ENCODE data around the gene ABCA1.

The ABCA1 gene

DNA sequence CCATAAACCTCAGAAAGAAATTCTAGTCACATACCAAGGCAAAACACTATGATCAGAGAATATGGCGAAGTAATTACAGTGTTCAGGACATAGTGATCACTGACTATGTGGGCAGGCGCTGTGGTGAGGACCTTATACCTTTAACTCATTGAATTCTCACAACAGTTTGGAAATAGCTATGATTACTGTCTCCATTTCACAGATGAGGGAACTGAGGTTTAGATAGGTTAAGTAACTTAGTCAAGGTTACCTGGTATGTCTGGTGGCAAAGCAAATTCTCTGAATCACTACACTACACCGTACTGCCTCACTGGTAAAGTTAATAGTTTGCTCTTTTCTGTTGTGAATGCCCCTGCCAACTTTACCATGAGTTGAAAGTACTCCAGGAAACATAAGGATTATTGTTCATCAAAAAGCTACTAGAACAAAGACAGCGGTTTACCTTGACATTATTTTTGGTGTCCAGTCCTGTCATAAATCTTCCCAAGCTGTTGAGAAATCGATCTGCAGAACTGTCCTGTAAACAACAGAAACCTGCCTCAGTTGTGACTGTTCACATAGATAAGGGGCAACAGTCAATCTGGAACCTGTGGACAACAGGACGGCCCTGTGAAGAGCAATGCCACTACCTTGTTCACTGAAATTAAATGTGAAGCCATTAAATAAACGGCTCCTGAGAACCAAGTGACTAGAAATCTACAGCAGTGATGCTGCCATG, 127.7 kb downstream of the ABCA1 start:
- no peak for DNase-seq (ENCODE audit: low read depth in 2 of 2)

- no peak for DNase-seq (ENCODE audit: low read depth in 2 of 2)
These were observed 129.6 kb downstream of the ABCA1 start for GRCh38 chr9:104798209-104798995.

DNA sequence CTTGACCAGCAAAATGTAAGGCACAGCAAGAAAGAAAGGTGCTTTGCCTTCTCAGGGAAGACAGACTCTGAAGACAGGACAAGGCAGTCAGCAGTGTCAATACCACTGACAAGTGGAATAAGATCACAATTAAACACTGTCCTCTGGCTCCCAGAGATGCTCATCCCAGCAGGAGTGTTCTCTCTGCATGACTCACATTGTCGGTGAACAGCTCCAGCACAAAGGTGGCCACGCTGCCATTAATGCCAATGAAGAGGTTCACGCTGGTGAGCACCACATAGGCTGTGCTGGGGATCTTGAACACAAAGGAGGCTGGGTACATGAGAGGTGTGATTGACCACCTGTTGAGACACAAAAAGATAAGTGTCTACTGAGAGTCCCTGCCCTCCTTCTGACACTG, 132.1 kb downstream of the ABCA1 start:
- no peak for DNase-seq (ENCODE audit: low read depth in 2 of 2)

DNA sequence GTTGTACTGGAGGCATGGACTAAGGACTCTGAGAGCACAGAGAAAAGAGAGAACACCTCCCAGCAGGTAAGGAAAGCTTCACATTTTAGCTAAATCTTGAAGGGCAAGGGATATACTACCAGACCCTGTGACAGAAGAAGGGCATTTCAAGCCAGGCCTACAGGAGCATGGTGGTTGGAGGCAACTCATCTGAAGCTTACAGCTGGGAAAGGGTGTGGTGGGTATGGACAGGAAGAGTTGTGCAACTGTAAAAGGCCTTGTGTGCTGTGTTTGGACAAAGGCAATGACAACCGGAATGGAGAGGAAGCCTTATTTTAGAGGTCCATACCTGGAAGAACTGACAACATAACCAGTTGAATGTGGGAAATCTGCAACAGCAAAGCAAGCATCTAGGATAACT, 132.9 kb downstream of the ABCA1 start:
- DNase-seq (ENCODE audit: low read depth in 2 of 2), result no peak

DNA sequence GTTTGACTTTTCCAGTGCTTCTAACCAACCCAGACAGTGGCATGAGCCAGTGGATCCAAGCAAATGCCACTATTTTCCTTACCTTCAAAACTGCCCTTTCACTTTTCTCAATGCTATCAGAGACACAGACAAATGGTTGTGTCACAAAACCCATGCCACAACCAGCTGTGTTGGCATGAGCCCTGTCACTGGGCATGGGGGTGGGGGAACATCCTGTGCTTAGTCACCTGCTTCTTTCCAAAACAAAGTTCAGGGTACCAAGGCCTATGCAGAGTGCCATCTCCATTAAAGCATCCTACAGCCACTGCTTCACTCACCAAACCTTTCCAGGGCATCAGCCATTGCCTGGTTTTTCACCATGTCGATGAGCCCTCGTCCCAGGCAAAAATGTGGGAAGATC, 133.9 kb downstream of the ABCA1 start:
- DNase-seq (ENCODE audit: low read depth in 2 of 2), result no peak

DNA sequence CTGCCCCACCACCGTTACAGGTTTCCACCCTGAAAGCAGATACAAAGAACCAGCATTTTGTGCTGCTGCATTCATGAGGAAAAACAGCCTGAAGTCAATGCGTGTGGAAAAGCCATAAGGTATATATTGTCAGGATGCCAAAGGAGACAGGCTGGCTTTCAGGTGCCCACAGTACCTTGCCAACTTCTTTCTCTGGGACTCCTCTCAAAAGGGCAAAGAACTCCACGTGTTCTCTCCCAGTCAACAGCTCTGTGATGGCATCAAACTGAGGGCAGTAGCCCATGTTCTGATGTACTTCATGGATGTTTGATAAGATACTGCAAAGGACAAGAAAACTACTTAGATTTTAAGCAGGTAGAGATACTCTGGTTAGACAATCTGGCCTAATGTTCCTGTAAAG, 139.7 kb downstream of the ABCA1 start:
- DNase-seq (ENCODE audit: low read depth in 2 of 2), result no peak

- no peak for DNase-seq (ENCODE audit: low read depth in 2 of 2)
These were observed 140.5 kb downstream of the ABCA1 start for GRCh38 chr9:104787306-104788015.

DNA sequence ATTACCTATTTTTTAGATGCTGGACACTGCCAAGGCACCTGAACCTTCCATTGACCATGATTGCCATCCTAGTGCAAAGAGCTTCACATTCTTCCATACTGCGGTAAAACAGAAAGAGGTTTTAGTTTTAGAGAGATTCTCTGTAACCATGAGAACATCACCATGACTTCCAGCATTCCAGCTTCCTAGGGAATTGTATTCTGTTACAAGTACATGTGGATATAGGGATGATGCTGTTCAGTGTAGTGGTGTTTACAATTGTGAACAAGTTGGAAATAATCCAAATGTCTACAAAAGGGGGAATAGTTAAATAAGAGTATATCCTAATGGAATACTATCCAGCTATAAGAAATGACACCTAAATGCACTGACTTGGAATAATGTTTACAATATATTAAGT, 141.7 kb downstream of the ABCA1 start:
- no peak for DNase-seq (ENCODE audit: low read depth in 2 of 2)

- no peak for DNase-seq (ENCODE audit: low read depth in 2 of 2)
These were observed 143.9 kb downstream of the ABCA1 start for GRCh38 chr9:104784098-104784497.

- no peak for DNase-seq (ENCODE audit: low read depth in 2 of 2)
These were observed 144.4 kb downstream of the ABCA1 start for GRCh38 chr9:104783588-104783987.

DNA sequence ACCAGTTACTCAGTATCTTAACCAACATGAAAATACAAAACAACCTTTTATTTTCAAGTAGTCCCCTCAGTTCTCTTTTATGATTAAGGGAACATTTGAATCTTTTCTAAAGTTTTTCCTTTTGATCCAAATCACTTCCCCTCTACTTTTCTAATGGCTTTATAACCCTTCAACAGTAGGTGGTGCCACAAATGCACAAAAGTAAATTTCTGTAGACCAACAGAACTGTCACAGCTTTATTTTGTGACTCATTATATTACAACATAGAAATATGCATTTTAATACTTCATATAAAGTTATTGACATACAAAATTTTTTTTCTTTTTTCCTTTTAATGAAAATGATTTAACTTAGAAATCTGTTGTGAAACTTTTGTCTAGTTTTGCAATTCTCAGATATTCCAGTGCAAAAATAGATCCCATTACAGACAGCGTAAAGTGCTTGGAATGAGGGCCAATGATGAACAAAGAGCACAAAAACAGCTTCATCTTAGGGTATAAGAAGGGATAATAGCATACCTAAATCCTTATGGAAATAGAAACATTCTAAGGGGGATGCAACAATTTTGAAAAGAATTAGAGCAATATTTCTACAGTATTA, 147.1 kb downstream of the ABCA1 start:
- DNase-seq (ENCODE audit: low read depth in 2 of 2), result no peak

DNA sequence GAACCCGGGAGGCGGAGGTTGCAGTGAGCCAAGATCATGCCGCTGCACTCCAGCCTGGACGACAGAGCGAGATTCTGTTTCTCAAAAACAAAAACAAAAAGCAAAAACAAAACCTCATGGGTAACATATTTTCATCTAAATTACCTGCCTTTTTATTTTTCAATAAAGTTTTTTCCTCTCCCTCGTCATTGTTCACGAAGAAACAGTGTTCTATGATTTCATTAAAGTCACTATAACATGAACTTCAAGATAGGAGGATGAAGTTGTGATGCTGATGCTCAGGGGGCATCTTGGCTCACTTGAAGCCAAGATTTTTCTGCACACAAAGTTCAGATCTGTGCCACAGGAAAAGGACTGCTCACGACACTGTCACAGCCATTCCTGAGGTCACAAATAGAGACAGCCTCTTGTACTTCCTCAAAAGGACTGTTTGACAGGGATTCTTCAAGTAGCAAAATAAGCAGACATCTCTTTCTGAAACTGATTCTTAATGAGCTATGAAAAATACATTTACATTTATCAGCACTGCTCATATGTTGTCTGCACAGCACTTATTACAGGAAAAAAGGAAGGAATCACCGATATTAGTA, 147.9 kb downstream of the ABCA1 start:
- no peak for DNase-seq (ENCODE audit: low read depth in 2 of 2)

GRCh38 chr9:104779334-104779733, 148.6 kb downstream of the ABCA1 start:
- DNase-seq (ENCODE audit: low read depth in 2 of 2), result no peak

DNA sequence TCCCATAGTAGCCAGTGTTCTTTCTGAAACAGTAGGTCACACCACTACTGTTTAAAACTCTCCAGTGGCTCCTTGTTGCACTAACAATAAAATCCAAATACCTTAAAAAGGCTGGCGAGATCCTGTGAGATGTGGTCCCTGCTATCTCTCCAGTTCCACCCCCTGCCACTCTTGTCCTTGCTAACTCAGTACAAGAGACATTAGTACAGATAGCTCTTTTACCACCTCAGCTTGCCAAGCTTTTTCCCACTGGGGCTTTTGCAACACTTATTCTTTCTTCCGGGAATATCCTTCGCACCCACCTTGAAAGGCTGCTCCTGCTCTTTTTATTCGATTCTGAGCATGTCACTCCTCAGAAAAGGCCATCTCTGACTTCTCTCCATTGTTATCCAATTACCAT, 149.2 kb downstream of the ABCA1 start:
- DNase-seq (ENCODE audit: low read depth in 2 of 2), result no peak

DNA sequence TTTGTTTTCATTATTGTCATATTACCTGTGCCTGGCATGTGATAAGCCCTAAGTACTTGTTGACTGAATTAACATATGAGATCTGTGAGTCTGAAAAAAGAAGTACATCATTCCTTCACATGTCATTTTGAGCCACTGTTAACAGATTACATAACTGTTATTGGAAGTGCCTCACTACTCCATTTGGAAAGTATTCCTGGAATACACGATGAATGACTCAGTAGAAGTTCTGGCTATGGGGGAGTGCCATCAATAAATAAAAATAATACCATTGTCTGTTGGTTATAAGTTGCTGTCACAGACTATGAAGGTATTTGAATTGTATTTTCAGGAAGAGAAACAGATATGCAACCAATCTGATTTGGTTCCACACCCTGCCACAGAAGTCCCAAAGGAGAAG, 151.2 kb downstream of the ABCA1 start:
- DNase-seq (ENCODE audit: low read depth in 2 of 2), result no peak

DNA sequence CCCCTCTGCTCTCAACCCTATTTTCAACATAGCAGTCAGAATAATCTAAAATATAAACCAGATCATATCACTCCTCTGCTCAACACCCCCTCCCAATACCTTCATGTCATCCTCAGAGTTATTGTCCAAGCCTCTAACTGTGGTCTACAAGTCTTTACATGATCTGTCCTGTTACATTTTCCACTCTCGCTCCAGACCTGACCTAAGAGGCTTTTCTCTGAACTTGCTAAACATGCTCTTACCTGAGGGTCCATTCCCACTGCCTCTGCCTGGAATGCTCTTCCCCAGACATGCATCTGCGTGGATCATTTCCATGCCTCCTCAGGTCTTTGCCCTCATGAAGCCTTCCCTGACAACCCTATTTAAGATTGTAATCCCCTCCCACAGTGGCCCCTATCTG, 152.0 kb downstream of the ABCA1 start:
- DNase-seq (ENCODE audit: low read depth in 2 of 2), result no peak

- no peak for DNase-seq (ENCODE audit: low read depth in 2 of 2)
These were observed 152.4 kb downstream of the ABCA1 start for GRCh38 chr9:104775574-104775936.

DNA sequence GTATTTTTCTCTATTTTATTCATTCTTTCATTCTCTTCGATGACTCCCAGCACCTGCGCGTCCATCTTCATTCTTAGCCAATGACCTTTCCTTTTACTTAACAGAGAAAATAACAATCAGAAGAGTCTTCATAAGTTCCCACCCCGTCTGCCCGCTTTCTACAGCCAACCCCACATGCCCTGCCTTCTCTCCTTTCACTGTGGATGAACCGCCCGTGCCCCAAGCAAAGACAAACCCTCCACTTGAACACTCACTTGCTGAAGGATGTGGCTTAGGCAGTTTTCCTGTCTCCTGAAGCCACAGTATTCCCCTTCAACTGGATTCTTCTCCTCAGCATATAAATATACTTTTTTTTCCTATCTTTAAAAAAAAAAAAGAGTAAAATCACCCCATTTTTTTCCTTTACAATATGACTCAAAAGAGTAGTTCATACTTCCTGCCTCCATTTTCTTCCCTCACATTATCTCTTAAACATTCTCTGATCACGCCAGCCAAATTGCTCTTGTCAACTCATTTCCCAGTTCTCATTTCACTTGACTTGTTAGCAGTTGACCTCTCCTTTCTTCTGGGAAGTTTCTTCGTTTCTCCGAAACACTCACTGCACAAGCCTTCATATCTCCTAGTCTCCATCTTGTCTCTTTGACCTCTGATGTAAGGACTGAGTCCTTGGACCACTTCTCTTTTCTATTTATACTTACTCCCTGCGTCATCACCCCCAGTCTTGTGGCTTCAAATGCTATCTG, 153.0 kb downstream of the ABCA1 start:
- no peak for DNase-seq (ENCODE audit: low read depth in 2 of 2)

- no peak for DNase-seq (ENCODE audit: low read depth in 2 of 2)
These were observed 153.8 kb downstream of the ABCA1 start for GRCh38 chr9:104774132-104774531.

DNA sequence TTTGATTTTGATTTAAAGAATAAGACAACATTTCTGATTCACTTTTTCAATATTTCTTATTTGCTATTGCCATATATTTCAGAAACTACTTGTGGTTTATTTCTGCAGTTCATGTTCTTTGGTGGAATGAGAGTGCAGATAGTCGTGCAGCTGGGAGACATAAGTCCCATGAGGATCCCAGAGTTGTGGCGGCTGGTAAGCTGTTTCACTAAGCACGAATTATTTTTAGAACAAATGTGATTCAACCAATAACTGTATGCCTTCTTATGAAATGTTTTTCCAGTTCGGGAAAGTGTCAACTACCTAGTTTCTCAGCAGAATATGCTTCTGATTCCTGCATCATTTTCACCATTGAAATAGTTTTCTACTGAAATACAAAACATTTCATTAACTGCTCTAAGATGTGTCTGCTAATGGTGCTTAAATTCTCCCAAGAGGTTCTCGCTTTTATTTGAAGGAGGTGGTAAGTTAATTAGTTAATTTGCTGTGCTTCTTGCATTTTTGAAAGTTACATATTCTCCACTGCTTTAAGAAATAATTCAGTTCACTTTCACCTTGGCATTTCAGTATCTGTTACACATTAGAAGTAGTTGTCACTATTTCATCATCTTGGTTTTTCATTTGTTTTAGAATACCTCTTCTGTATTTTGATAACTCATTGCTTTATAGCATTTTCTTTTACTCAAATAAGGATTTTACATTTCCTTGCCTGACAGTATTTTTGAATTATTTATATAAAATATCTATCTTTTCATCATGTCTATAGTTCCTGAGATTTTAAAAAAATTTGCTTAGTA, 155.0 kb downstream of the ABCA1 start:
- no peak for DNase-seq (ENCODE audit: low read depth in 2 of 2)

DNA sequence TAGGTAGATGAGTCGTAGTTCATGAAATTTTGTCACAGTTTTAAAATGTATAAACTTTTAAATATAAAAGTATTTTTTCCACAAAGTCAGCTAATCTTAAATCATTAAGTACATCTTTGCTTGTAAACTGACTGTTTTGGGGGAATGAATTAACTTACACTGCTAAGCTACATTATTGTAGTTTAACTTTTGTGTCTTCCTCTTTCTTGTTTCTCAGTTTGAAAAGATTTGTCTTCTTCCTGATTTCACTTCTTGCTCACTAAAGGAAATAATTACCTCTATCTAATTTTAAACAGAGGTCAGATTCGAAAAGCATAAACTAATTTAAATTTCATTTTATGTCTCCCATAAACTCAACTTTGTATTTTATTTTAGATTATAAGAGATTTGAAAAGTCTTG, 158.3 kb downstream of the ABCA1 start:
- DNase-seq (ENCODE audit: low read depth in 2 of 2), result no peak
